GF-D8 (cell line): ENCODE measurements around the gene COL23A1.
"Not testable (repeated sequence)": the region's sequence is repeated elsewhere in the genome, so short reads cannot be mapped to it uniquely, and the experiment has no call there.

Experiments used
- DNase-seq: peaks from one replicate; lab custom pipeline; 2025; lab: John Stamatoyannopoulos, UW

Gene COL23A1

GRCh38 chr5:178261666-178262600, 328.3 kb downstream of the COL23A1 start:
- no peak for DNase-seq

DNA sequence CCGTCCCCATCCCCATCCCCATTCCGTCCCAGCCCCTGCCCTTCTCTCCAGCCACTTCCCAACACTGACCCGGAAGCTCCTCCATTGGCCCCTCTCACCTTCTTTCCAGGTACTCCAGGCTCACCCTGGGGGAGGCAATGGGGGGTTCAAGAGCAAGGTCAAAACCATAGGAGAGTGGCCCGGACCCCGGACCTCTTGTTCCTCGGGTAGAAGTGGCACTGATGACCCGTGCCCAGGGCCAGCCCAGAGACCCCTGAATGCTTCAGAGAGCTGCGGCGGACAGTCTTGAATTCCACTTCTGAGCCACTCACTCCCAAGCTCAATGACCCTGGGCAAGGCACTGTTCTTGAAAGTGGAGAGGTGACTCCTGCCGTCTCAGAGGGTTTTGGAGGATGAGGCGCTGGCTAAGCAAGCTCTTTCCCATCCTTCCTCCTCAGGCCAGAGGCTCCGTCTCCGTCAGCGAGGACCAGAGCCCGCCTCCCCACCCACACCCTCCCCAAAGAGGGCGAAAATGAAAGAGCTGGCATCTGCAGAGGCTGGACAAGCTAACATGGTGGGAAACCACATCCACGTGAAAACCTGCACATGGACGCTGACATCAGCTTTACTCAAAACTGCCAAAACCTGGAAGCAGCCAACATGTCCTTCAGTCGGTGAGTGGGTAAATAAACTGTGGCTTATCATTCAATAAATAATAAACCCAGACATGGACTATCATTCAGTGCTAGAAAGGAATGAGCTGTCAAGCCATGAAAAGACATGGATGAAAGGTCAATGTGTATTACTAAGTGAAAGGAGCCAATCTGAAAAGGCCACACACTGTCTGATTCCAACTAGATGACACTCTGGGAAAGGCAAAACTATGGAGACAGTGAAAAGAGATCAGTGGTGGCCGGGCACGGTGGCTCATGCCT, 330.3 kb downstream of the COL23A1 start:
- no peak for DNase-seq

DNA sequence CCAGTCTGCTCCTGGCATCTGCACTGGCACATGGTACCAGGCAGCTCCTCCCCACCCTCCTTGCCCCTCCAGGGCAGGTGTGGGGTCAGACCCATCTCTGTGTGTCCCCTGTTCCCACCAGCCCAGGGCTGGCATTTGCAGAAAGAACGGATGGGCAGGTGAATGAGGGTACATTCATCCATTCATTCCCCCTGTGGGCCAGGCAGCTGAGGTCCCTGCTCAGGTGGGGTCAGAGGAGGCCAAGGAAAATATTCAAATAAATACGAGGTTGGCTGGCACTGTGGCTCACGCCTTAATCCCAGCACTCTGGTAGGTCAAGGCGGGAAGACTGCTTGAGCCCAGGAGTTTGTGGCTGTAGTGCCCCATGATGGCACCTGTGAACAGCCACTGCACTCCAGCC, 332.5 kb downstream of the COL23A1 start:
- DNase-seq, result no peak

- DNase-seq, result no peak
These were observed 333.4 kb downstream of the COL23A1 start for GRCh38 chr5:178256746-178257145.

DNA sequence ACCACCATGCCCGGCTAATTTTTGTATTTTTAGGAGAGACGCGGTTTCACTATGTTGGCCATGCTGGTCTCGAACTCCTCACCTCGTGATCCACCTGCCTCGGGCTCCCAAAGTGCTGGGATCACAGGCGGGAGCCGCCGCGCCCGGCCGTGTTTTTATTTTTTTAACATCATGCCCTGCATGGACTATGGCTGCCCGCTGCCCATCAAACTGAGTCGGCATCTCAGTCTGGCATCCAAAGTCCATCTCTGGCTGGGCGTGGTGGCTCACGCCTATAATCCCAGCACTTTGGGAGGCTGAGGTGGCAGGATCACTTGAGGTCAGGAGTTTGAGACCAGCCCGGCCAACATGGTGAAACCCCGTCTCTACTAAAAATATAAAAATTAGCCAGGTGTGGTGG, 336.6 kb downstream of the COL23A1 start:
- not testable (repeated sequence) for DNase-seq

DNA sequence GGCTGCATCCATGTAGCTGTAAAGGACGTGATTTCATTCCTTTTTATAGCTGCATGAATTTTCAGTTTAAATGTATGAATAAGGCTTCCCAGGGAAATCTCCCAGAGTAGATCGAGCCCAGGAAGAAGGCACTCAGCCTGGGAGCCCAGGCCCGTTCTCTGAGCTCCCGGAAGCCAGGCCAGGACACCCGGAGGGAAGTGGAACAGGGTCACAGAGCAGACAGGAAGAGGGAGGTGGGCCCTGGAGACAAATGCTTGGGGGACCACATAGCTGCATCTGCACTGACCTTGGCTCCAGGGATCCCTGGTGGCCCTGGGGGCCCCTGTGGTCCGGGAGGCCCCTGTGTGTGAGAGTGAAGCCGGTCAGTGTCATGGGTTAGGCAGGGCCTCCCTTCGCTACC, 337.9 kb downstream of the COL23A1 start:
- DNase-seq, result no peak

DNA sequence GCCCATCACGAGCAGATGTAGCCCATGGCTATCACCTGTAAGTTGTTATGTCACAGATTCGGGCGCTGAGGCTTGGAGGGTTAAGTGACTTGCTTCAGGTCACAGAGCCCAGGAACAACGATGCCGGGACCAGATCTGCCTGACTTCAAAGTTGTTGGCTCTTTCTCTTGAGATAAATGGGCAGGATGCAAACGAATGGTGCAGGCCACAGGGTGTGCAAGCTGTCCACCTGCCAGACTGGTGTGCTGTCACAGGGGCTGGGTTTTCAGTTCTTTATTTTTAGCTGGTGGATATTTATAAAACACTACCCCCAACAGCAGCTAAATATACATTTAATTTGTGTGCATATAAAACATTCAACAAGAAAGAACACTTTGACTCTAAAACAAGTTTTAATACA, 339.9 kb downstream of the COL23A1 start:
- no peak for DNase-seq

- peak; percentile 4 for DNase-seq
These were observed 340.8 kb downstream of the COL23A1 start for GRCh38 chr5:178249191-178249989.

- DNase-seq, result no peak
These were observed 341.4 kb downstream of the COL23A1 start for GRCh38 chr5:178248750-178249149.

- no peak for DNase-seq
These were observed 342.4 kb downstream of the COL23A1 start for GRCh38 chr5:178247481-178248456.

DNA sequence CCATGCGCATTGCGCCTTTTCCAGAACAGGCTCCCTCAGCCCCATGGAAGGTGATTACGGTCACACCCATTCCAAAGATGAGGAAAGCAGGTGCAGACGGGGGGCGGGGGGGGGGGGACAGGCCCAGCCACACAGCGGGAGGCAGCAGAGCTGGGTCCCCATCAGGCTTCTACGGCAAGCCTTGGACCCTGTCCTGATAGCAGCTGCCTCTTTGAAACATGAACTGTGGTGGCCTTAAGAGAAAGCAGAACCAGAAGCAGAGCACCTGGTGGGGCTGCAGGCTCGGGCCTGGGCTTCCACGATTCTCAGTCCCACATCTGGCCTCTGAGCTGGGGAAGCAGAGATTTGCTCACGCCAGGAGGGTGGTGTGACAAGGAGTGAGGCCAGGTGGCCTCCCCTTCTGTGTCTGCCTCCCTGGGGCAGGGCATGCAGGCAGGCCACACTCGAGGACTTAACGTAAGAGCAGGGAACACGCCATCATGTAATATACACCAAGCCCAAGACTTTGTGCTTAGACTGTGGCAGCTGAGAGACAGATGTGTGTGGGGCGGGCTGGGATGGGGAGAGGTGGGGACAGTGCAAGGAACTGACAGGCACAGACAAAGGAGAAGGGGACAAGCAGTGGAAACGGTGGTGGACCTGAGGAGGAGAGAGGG, 343.4 kb downstream of the COL23A1 start:
- no peak for DNase-seq

DNA sequence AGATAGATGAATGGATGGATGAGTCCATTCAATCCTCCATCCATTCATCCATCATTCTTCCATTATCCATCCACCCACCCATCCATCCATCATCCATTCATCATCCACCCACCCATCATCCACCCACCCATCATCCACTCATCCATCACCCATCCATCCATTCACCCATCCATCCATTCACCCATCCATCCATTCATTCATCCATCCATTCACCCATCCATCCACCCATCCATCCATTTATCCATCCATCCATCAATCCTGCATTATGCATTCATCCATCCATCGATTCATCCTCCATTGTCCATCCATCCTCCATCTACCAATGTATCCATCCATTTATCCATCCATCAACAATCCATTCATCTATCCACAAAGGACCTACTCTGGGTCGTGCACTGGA, 344.8 kb downstream of the COL23A1 start:
- DNase-seq, result no peak

DNA sequence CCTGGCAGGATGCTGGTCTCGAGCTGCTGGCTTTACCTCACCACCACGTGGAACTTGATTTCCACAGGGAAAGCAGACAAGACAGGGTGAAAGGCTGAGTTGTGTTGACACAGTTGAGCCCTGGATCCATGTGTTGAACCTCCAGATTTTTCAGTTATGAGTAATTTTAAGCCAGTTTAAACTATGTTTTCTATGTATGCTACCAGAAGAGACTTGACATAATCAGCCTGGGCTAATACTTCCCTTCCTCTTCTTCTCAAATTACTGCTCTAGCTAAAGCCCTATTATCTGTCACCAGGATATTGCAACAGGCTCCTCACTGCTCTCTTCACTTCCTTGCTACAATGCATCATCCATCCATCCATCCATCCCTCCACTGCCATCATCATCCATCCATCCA, 345.6 kb downstream of the COL23A1 start:
- DNase-seq, result no peak

DNA sequence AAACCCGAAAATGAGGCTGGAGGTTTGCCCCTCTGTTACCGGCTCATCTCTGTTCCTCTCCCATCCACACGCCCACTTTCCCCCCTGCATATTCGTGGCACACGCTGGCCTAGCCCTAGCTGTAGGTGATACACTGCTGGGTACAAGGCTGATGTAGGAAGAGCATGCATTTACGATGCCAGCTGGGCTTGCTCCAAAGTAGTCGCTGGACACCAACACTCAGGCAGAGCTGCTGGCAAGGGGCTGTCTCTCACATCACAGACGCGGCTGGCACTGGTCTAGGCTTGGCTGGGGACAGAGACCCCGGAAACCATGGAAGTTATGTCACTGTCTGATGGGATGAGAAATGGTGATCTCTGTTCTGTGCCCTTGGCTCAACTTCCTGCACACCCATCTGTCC, 347.8 kb downstream of the COL23A1 start:
- DNase-seq, result no peak

DNA sequence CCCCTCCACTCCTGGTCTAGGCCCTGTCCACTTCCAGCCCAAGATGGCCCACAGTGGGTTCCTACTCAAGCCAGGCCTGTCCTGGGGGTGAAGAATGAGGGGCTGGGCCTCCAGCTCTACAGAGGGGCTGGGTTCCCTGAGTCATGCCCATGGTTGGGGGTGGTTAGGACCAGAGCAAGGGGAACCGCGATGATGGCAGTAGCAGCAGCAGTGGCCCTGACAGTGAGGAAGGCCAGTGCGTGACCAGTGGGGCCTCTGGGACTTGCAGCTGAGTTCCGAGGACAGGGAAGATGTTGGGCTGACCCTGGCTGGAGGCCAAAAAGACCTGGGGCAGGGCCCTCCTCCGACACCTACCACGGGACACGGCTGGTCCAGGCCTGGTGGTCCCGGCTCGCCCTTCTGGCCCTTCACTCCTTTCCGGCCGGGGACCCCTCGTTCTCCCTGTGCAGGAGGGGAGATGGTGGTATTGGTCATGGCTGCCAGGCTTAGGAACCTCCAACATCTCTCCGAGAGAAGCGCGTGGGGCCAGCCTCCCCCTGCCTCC, 348.4 kb downstream of the COL23A1 start:
- DNase-seq, result no peak

- peak; percentile 88 for DNase-seq
These were observed 348.9 kb downstream of the COL23A1 start for GRCh38 chr5:178241231-178241663.

DNA sequence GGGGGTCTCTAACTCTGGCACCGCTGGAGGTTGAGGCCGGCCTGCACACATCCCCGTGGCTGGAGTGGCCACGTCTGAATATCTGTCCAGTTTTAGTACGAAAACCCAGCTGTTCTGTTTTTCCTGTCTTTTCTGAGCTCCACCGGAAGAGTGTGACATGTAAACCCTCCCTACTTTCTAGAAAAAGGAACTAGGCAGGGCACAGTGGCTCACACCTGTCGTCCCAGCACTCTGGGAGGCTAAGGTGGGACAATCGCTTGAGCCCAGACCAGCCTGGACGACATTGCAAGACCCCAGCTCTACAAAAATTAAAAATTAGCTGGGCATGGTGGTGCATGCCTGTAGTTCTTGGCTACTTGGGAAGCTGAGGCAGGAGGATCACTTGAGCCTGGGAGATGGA, 349.4 kb downstream of the COL23A1 start:
- peak; percentile 71 for DNase-seq

DNA sequence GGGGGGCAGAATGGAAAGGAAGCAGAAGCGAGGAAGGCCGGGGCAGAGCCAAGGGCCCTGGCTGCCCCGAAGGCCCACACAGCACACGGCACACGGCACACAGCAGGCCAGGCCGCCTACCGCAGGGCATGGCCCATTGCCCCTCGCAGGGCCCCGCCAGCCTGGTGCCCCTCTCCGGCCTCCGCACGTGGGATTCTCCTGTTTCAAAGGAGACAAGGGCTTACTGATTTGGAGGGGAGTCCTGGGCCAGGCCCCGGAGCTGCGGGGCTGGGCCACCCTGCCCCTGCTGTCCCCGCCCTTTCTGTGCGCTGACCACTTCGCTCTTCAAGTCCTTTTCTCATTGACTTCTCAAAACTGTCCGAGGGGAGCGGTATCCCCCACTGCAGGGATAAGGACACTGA, 349.9 kb downstream of the COL23A1 start:
- no peak for DNase-seq

- not testable (repeated sequence) for DNase-seq
These were observed 350.4 kb downstream of the COL23A1 start for GRCh38 chr5:178239626-178240301.
